CD14-positive monocyte (primary cell): ENCODE data around the gene SAMD14. TPM values are rescaled to one million over a fixed set of nuclear protein-coding genes. Genes with fewer than 3 reads are reported as not detected.
A peak's percentile ranks its signal among the peaks of the same experiment; 100 is the strongest.

Experiments used
- DNase-seq, 3 donors: peaks; one replicate each; pipeline ENCODE4 v3.0.0-alpha.2; 2011 to 2022
- H2AFZ ChIP-seq: 2 replicates; pipeline ENCODE4 v1.6.0; 2012; ENCODE audit warnings: mild to moderate bottlenecking, low read depth, low read length, inconsistent platforms; ENCODE audit not compliant: insufficient read depth, poor library complexity, severe bottlenecking
- H3K27ac ChIP-seq, 2 donors: 1 replicate in 1 of 2; 2 replicates in 1 of 2; pipeline ENCODE4 v1.5.1; 2012 to 2013; ENCODE audit warnings: low read length in 2 of 2, control low read depth in 1 of 2, inconsistent platforms in 1 of 2, low read depth in 1 of 2, mild to moderate bottlenecking in 1 of 2
- H3K27me3 ChIP-seq, 2 donors: one replicate each; pipeline versions ENCODE4 v1.6.0 to v1.6.1; 2011 to 2013; ENCODE audit warnings: low read length in 2 of 2; ENCODE audit not compliant: control insufficient read depth in 2 of 2, insufficient read depth in 2 of 2
- H3K36me3 ChIP-seq, 2 donors: replicated peaks in 1 of 2; 1 replicate in 1 of 2; 2 replicates in 1 of 2; pipeline versions ENCODE4 v1.5.1 to v1.6.1; 2012 to 2013; ENCODE audit warnings: low read length in 2 of 2, control low read depth in 1 of 2, inconsistent platforms in 1 of 2, mild to moderate bottlenecking in 1 of 2; ENCODE audit not compliant: insufficient read depth in 2 of 2, control insufficient read depth in 1 of 2
- H3K4me1 ChIP-seq, 2 donors: 1 replicate in 1 of 2; 2 replicates in 1 of 2; pipeline versions ENCODE4 v1.5.1 to v1.6.1; 2012 to 2013; ENCODE audit warnings: low read length in 2 of 2, control low read depth in 1 of 2, inconsistent platforms in 1 of 2, mild to moderate bottlenecking in 1 of 2, moderate library complexity in 1 of 2; ENCODE audit not compliant: insufficient read depth in 2 of 2, control insufficient read depth in 1 of 2
- H3K4me2 ChIP-seq: replicated peaks from 2 replicates; pipeline ENCODE3; 2012; ENCODE audit warnings: low read length, moderate library complexity, mild to moderate bottlenecking; ENCODE audit not compliant: poor library complexity, severe bottlenecking; ENCODE audit errors: extremely low read depth
- H3K4me3 ChIP-seq, 3 experiments: fragments of 200-600 bp in 1 of 3; sonication (generic) in 1 of 3; replicated peaks in 1 of 3; 1 replicate in 2 of 3; 2 replicates in 1 of 3; pipeline ENCODE4 v1.5.1; 2011 to 2013; ENCODE audit warnings: low read length in 3 of 3, mild to moderate bottlenecking in 3 of 3, control low read depth in 2 of 3, low read depth in 2 of 3, inconsistent platforms in 1 of 3, moderate library complexity in 1 of 3
- H3K79me2 ChIP-seq: 2 replicates; pipeline ENCODE4 v1.6.0; 2012; ENCODE audit warnings: mild to moderate bottlenecking, control low read depth, inconsistent platforms, low read length, moderate library complexity; ENCODE audit not compliant: insufficient read depth
- H3K9ac ChIP-seq: 2 replicates; pipeline ENCODE4 v1.6.0; 2017; ENCODE audit warnings: low read length, mild to moderate bottlenecking; ENCODE audit not compliant: insufficient read depth, poor library complexity, severe bottlenecking
- H3K9me3 ChIP-seq, 2 donors: replicated peaks in 1 of 2; 1 replicate in 1 of 2; 2 replicates in 1 of 2; pipeline versions ENCODE4 v1.5.1 to v1.6.1; 2012 to 2013; ENCODE audit warnings: low read length in 2 of 2, control low read depth in 1 of 2; ENCODE audit not compliant: control insufficient read depth in 1 of 2, insufficient read depth in 1 of 2
- H4K20me1 ChIP-seq: 2 replicates; pipeline ENCODE4 v1.6.0; 2012; ENCODE audit warnings: mild to moderate bottlenecking, low read length, control low read depth, moderate library complexity; ENCODE audit not compliant: insufficient read depth
- H3K27ac Mint-ChIP-seq, 7 donors: one replicate each; pipeline ENCODE4 v1.8.0; 2020; ENCODE audit warnings: mild to moderate bottlenecking in 7 of 7, mixed read lengths in 7 of 7, moderate library complexity in 6 of 7, inconsistent platforms in 2 of 7
- H3K27me3 Mint-ChIP-seq, 3 donors: one replicate each; pipeline ENCODE4 v1.8.0; 2021 to 2022; ENCODE audit warnings: low read depth in 3 of 3, mild to moderate bottlenecking in 3 of 3, mixed read lengths in 3 of 3, moderate library complexity in 3 of 3, inconsistent platforms in 1 of 3
- H3K36me3 Mint-ChIP-seq, 2 donors: one replicate each; pipeline ENCODE4 v1.8.0; 2020; ENCODE audit warnings: mixed read lengths in 2 of 2, inconsistent platforms in 1 of 2, mild to moderate bottlenecking in 1 of 2
- H3K4me1 Mint-ChIP-seq: one replicate; pipeline ENCODE4 v1.8.0; 2020; ENCODE audit warnings: mild to moderate bottlenecking, mixed read lengths
- H3K4me3 Mint-ChIP-seq, 2 donors: one replicate each; pipeline ENCODE4 v1.8.0; 2020; ENCODE audit warnings: mild to moderate bottlenecking in 2 of 2, mixed read lengths in 2 of 2, moderate library complexity in 1 of 2
- H3K9me3 Mint-ChIP-seq, 7 donors: one replicate each; pipeline ENCODE4 v1.8.0; 2020 to 2022; ENCODE audit warnings: mixed read lengths in 7 of 7, mild to moderate bottlenecking in 6 of 7, moderate library complexity in 6 of 7, inconsistent platforms in 2 of 7
- CTCF ChIP-seq: fragments of 200-600 bp; IDR thresholded peaks from one replicate; pipeline ENCODE4 v1.8.0; 2022; ENCODE audit warnings: antibody characterized with exemption, mild to moderate bottlenecking
- WGBS: methylation state at CpG from one replicate; pipeline ENCODE4 v1.1.5; 2013; ENCODE audit warnings: missing lambda C conversion rate; ENCODE audit not compliant: insufficient coverage; 5-methylcytosine and 5-hydroxymethylcytosine counted together
- intact Hi-C, 2 donors: fragments of 100-400 bp; cut with micrococcal nuclease; formaldehyde crosslinking; loops; one replicate each; pipeline versions ENCODE4 v1.15.0 to v1.15.1; 2023
- polyA plus RNA-seq, 3 donors: library from polyadenylated mRNA; depleted of rRNA in 1 of 3; unstranded in 2 of 3; stranded (reverse) in 1 of 3; fragments of 300-500 nt in 2 of 3; fragments of >200 nt in 1 of 3; fragmentation: Illumina TruSeq in 2 of 3; gene quantifications; 1 replicate in 2 of 3; 2 replicates in 1 of 3; pipeline ENCODE4 v1.2.3, GENCODE V29; 2012 to 2021

Gene SAMD14
- polyA plus RNA-seq, 3 donors = 0.09 TPM; not detected in 2

- Histone ChIP-seq H4K20me1 (no peaks in the 10 kb centered on the region), H3K79me2 (no peaks in the 10 kb centered on the region)
Observed at GRCh38 chr17:50071692-50072091, 58.3 kb downstream of the SAMD14 start.

GRCh38 chr17:50070908-50071680 is 58.9 kb downstream of the SAMD14 start:
- peak overlapping the region in 1 of 7 donors; percentile 1 for H3K27ac Mint-ChIP-seq
- peaks cover 4 to 7% (median 6%) of the 10 kb centered on the region in 3 donors for H3K27me3 Mint-ChIP-seq

More at GRCh38 chr17:50071692-50072091, 58.3 kb downstream of the SAMD14 start:
- no peak overlapping the region for H3K4me2 ChIP-seq
- Mint-ChIP-seq H3K27me3 (peaks cover 3 to 7% (median 4%) of the 10 kb centered on the region in 3 donors), H3K36me3 (no peaks in the 10 kb centered on the region), H3K4me1 (no peaks in the 10 kb centered on the region), H3K4me3 (no peak overlapping the region), H3K9me3 (peaks cover 2 to 12% (median 8%) of the 10 kb centered on the region in 7 donors), H3K27ac (peak overlapping the region in 1 of 7 donors; percentile 5)
- no peak overlapping the region for H3K9ac ChIP-seq
- intact Hi-C loops = no loop called here
- no peaks in the 10 kb centered on the region for H3K36me3 ChIP-seq
- DNase-seq = no peak
- no peaks in the 10 kb centered on the region for H3K27me3 ChIP-seq
- no peaks in the 10 kb centered on the region for H3K4me1 ChIP-seq
- TF ChIP-seq CTCF = no peak
- 100% methylated on average over 1 of the region's 6 CpGs for WGBS
- H3K27ac ChIP-seq = no peak overlapping the region
- H2AFZ ChIP-seq = no peak overlapping the region
- H3K4me3 ChIP-seq = no peak overlapping the region
- H3K9me3 ChIP-seq = peaks cover 0 to 9% of the 10 kb centered on the region in 2 donors

More at GRCh38 chr17:50070908-50071680, 58.9 kb downstream of the SAMD14 start:
- H3K4me3 ChIP-seq = no peak overlapping the region
- Mint-ChIP-seq H3K9me3 (peaks cover 2 to 12% (median 8%) of the 10 kb centered on the region in 7 donors), H3K4me1 (no peaks in the 10 kb centered on the region), H3K4me3 (no peak overlapping the region), H3K36me3 (no peaks in the 10 kb centered on the region)
- no peak overlapping the region for H3K9ac ChIP-seq
- H3K9me3 ChIP-seq = peaks cover 0 to 9% of the 10 kb centered on the region in 2 donors
- 95% methylated on average over 14 of the region's 16 CpGs for WGBS
- no peaks in the 10 kb centered on the region for H3K36me3 ChIP-seq
- intact Hi-C loops = no loop called here
- no peak for TF ChIP-seq CTCF
- no peak for DNase-seq
- H2AFZ ChIP-seq = no peak overlapping the region
- H3K79me2 ChIP-seq = no peaks in the 10 kb centered on the region
- H3K27ac ChIP-seq = no peak overlapping the region
- no peaks in the 10 kb centered on the region for H3K27me3 ChIP-seq
- no peak overlapping the region for H3K4me2 ChIP-seq
- H3K4me1 ChIP-seq = no peaks in the 10 kb centered on the region
- H4K20me1 ChIP-seq = no peaks in the 10 kb centered on the region
